ENCODE results near the gene DUSP10.

- no peak for TF ChIP-seq TSHZ2 (CRISPR knock-in tag; IDR thresholded peaks at IDR 0.05)
- TF ChIP-seq POU6F1 (CRISPR knock-in tag; IDR thresholded peaks at IDR 0.05; ENCODE audit: borderline replicate concordance, low read depth), result no peak
- TF ChIP-seq ZNF8 (CRISPR knock-in tag; IDR thresholded peaks at IDR 0.05), result no peak
- TF ChIP-seq CREB5 (CRISPR knock-in tag; IDR thresholded peaks at IDR 0.05; ENCODE audit: low read depth), result no peak
- TF ChIP-seq TCF4 (CRISPR knock-in tag; IDR thresholded peaks at IDR 0.05; ENCODE audit: borderline replicate concordance), result no peak
Observed at GRCh38 chr1:221699577-221699976, 42.3 kb downstream of the DUSP10 start.

Measured in SK-N-SH treated with all-trans-retinoic acid at 6 μM for 48 hours (cell line).